ENCODE measurements around the gene GNB4. TPM values are rescaled to one million over a fixed set of nuclear protein-coding genes. Genes with fewer than 3 reads are reported as not detected.

GNB4 gene
- total RNA-seq, 1 experiment from 2014 or later, result 83.3 TPM

DNA sequence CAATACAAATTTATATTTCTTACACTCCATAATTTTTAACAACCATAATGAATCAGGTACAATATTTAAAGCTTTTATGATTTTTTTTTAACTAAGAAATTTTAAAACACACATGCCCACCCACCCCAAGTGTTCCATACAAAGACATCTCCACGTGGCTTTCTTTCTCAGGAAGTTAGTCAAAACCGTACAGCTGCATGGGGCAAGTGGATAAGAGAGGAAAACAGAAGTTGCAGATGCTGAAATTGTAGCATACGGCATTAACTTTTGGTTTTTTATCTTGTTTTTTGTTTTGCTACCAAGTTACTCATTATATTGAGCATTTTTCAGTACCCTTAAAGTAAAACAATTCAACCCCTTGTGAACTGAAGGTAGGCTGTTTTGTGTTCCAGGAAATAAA, 14.8 kb downstream of the GNB4 start:
- peak overlapping the region; percentile 39 for H3K27ac ChIP-seq (ENCODE audit: low read depth, low read length, poor library complexity, severe bottlenecking)
- DNase-seq (ENCODE audit: low spot score), result no peak
- TF ChIP-seq EZH2 (IDR thresholded peaks at IDR 0.05; ENCODE audit: borderline replicate concordance, low read depth, low read length, poor library complexity, severe bottlenecking) (no peak), CTCF (conservative IDR thresholded peaks at IDR 0.05; ENCODE audit: low read depth, low read length) (no peak)
- no TSS peak for BruUV-seq (replicated peaks)
- no peaks in the 10 kb centered on the region for H3K9me3 ChIP-seq (ENCODE audit: low read depth, low read length, poor library complexity, severe bottlenecking)
- POLR2A ChIA-PET (ENCODE audit: low non-redundant PET), result interaction anchor here (0.6 kb wide), 1 partner anchor 9 kb away, joined by 6 read pairs; no protein-coding TSS in a partner anchor
- no peak overlapping the region for H3K4me3 ChIP-seq (ENCODE audit: low read depth, low read length, poor library complexity, severe bottlenecking)
- CTCF ChIA-PET, result no interaction called here
- H3K36me3 ChIP-seq (ENCODE audit: insufficient read depth, low read length, poor library complexity, severe bottlenecking), result no peaks in the 10 kb centered on the region
- H3K4me1 ChIP-seq (ENCODE audit: insufficient read depth, low read length, poor library complexity, severe bottlenecking), result peaks cover 45% of the 10 kb centered on the region
- H3K27me3 ChIP-seq (replicated peaks; ENCODE audit: insufficient read depth, low read depth, low read length, poor library complexity), result no peaks in the 10 kb centered on the region
- intact Hi-C loops (cut with micrococcal nuclease; ENCODE audit: unreplicated experiment), result no loop called here

DNA sequence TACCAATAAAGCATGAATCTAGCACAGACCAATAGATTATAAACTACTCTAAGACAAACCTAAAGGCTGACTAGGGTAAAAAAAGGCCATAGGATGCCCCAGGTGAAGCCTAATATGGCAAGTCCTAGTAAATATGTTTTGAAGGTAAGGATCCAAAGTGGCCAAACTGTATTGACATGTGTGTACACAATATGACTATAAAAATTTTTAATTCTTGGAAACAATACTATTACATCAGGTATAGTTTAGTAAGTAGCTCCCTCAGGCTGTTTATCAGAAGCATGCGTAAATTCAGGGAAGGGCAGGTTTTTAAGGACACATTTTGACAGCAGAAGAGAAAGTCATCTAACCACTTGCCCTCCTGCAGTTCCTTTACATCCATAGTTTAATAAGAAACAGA, 18.8 kb downstream of the GNB4 start:
- H3K4me3 ChIP-seq (ENCODE audit: low read depth, low read length, poor library complexity, severe bottlenecking), result no peak overlapping the region
- ChIA-PET CTCF (no interaction called here), POLR2A (ENCODE audit: low non-redundant PET) (no interaction called here)
- peaks cover 34% of the 10 kb centered on the region for H3K4me1 ChIP-seq (ENCODE audit: insufficient read depth, low read length, poor library complexity, severe bottlenecking)
- DNase-seq (ENCODE audit: low spot score), result no peak
- H3K36me3 ChIP-seq (ENCODE audit: insufficient read depth, low read length, poor library complexity, severe bottlenecking), result no peaks in the 10 kb centered on the region
- BruUV-seq (replicated peaks), result no TSS peak
- no peaks in the 10 kb centered on the region for H3K27me3 ChIP-seq (replicated peaks; ENCODE audit: insufficient read depth, low read depth, low read length, poor library complexity)
- TF ChIP-seq CTCF (conservative IDR thresholded peaks at IDR 0.05; ENCODE audit: low read depth, low read length) (no peak), EZH2 (IDR thresholded peaks at IDR 0.05; ENCODE audit: borderline replicate concordance, low read depth, low read length, poor library complexity, severe bottlenecking) (no peak)
- no peak overlapping the region for H3K27ac ChIP-seq (ENCODE audit: low read depth, low read length, poor library complexity, severe bottlenecking)
- H3K9me3 ChIP-seq (ENCODE audit: low read depth, low read length, poor library complexity, severe bottlenecking), result no peaks in the 10 kb centered on the region
- intact Hi-C loops (cut with micrococcal nuclease; ENCODE audit: unreplicated experiment), result no loop called here

GRCh38 chr3:179432021-179432420, 19.2 kb downstream of the GNB4 start:
- H3K4me3 ChIP-seq (ENCODE audit: low read depth, low read length, poor library complexity, severe bottlenecking), result no peak overlapping the region
- H3K9me3 ChIP-seq (ENCODE audit: low read depth, low read length, poor library complexity, severe bottlenecking), result no peaks in the 10 kb centered on the region
- TF ChIP-seq CTCF (conservative IDR thresholded peaks at IDR 0.05; ENCODE audit: low read depth, low read length) (no peak), EZH2 (IDR thresholded peaks at IDR 0.05; ENCODE audit: borderline replicate concordance, low read depth, low read length, poor library complexity, severe bottlenecking) (no peak)
- H3K27ac ChIP-seq (ENCODE audit: low read depth, low read length, poor library complexity, severe bottlenecking), result no peak overlapping the region
- BruUV-seq (replicated peaks), result no TSS peak
- no peaks in the 10 kb centered on the region for H3K36me3 ChIP-seq (ENCODE audit: insufficient read depth, low read length, poor library complexity, severe bottlenecking)
- no peaks in the 10 kb centered on the region for H3K27me3 ChIP-seq (replicated peaks; ENCODE audit: insufficient read depth, low read depth, low read length, poor library complexity)
- H3K4me1 ChIP-seq (ENCODE audit: insufficient read depth, low read length, poor library complexity, severe bottlenecking), result peaks cover 34% of the 10 kb centered on the region
- ChIA-PET CTCF (no interaction called here), POLR2A (ENCODE audit: low non-redundant PET) (no interaction called here)
- DNase-seq (ENCODE audit: low spot score), result no peak
- intact Hi-C loops (cut with micrococcal nuclease; ENCODE audit: unreplicated experiment), result no loop called here
